HG03469 (cell line): ENCODE data around the gene SETD3.
"Not testable (repeated sequence)": the region's sequence is repeated elsewhere in the genome, so short reads cannot be mapped to it uniquely, and the experiment has no call there.

Source experiments
- ATAC-seq: cut with Tn5 transposase; IDR thresholded peaks from one replicate; pipeline ENCODE4 v1.9.1; 2021; ENCODE audit warnings: mild to moderate bottlenecking, moderate library complexity, moderate number of reproducible peaks; ENCODE audit not compliant: unreplicated experiment

SETD3 gene

GRCh38 chr14:99363616-99364290 lies 116.9 kb downstream of the SETD3 start:
- no peak for ATAC-seq

- no peak for ATAC-seq
These were observed 117.6 kb downstream of the SETD3 start for GRCh38 chr14:99363051-99363450.

GRCh38 chr14:99361596-99362215 lies 119.0 kb downstream of the SETD3 start:
- no peak for ATAC-seq

GRCh38 chr14:99360774-99361595 lies 119.7 kb downstream of the SETD3 start:
- no peak for ATAC-seq

GRCh38 chr14:99359906-99360305 lies 120.8 kb downstream of the SETD3 start:
- ATAC-seq = no peak

GRCh38 chr14:99357916-99358390 lies 122.7 kb downstream of the SETD3 start:
- no peak for ATAC-seq

- no peak for ATAC-seq
These were observed 123.3 kb downstream of the SETD3 start for GRCh38 chr14:99357151-99357915.

GRCh38 chr14:99356031-99356608 lies 124.5 kb downstream of the SETD3 start:
- ATAC-seq = no peak

- ATAC-seq = no peak
These were observed 126.3 kb downstream of the SETD3 start for GRCh38 chr14:99354166-99354875.

- ATAC-seq = no peak
These were observed 127.9 kb downstream of the SETD3 start for GRCh38 chr14:99352688-99353280.

GRCh38 chr14:99351166-99352007 lies 129.3 kb downstream of the SETD3 start:
- ATAC-seq = no peak

- ATAC-seq = no peak
These were observed 129.9 kb downstream of the SETD3 start for GRCh38 chr14:99350751-99351150.

- no peak for ATAC-seq
These were observed 130.8 kb downstream of the SETD3 start for GRCh38 chr14:99349721-99350495.

- ATAC-seq = no peak
These were observed 131.6 kb downstream of the SETD3 start for GRCh38 chr14:99348816-99349614.

GRCh38 chr14:99348231-99348630 lies 132.4 kb downstream of the SETD3 start:
- not testable (repeated sequence) for ATAC-seq
